NCI-H2171 (cell line): ENCODE results near the gene OR4D2.
"Not testable (repeated sequence)": the region's sequence is repeated elsewhere in the genome, so short reads cannot be mapped to it uniquely, and the experiment has no call there.

ENCODE experiments used
- DNase-seq: peaks from one replicate; lab custom pipeline; 2025; lab: John Stamatoyannopoulos, UW

OR4D2 gene

DNA sequence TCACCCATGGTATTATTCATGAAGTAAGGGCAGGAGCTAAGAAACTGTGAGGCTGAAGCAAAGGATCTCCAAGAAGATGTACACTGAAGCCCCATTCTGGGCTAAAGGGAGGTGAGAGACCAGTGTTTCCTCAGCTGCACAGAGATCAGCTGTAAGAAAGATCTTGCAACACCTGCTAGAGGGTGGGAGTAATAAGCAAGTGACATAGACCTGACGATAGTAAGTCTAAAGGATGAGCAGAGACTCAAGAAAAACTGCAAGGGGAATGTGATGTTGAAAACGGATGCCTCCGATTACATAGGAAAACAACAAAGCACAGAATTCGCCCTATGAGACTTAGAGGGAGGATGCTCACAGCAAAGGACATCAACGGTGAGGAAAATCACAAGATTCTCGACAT, at the start of gene OR4D2:
TSS of gene OR4D2 (plus strand) at position 301 of the 400 bp plus-strand sequence. CDS start 2,674 bp downstream, outside the sequence.
- no peak for DNase-seq

- DNase-seq: no peak
Observed at GRCh38 chr17:58117382-58117781, 49.4 kb upstream of the OR4D2 start.

DNA sequence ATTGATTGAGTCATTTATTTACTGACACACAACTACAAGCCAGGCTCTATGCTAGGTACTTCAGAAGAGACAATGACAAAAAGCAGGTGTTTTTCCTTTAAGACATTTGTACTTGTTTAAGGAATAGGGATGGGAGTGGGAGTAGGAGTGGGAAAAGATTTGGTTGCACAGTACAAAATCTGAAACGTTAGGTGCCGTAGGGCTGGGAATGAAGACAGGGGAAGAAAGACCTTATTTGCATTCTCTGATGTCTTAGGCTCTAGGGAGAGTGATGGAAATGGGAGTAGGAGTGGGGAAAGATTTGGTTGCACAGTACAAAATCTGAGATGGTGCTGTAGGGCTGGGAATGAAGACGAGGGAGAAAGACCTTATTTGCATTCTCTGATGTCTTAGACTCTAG, 47.3 kb upstream of the OR4D2 start:
- no peak for DNase-seq

DNA sequence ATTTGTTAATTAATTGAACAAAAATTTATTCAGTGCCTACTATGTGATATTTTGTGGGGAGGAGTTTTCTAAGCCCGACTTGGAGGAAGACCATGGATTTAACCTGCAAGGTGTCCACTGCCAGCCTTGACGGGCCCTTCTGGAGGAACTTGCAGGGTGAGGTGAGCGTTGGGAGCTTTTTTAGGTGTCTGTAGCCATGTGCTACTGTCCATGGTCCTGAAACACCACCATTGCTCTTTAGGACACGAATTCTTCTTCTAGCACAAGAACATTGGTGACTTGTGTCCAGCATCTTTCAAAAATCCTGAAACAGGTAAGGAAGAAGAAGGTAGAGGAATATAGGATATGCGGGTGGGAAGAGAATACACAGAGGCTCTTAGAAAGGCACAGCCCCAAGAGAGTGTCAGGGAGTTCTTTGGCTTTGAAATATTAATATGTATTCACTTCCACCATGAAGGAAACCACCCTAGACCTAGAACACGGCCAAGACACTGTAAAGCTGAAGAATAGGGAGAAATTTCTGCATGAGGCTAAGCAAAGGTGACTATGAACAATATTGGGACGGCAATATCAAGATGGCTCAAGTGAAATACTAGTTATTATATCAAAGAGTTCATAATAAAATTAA, 46.5 kb upstream of the OR4D2 start:
- no peak for DNase-seq

GRCh38 chr17:58121925-58122324, 44.9 kb upstream of the OR4D2 start:
- DNase-seq: peak; percentile 63

DNA sequence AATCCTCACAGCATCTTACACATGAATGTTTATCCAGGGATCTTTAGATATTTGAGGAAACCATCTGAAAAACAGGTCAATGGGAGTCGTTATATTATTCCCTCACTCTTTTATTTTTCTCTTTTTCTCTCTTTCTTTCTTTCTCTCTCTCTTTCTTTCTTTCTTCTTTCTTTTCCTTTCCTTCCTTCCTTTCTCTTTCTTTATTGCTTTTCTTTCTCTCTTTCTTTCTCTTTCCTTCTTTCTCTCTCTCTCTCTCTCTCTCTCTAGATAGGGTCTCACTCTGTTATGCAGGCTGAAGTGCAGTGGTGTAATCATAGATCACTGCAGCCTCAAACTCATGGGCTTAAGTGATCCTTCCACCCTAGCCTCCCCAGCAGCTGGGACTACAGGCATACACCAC, 38.9 kb upstream of the OR4D2 start:
- no peak for DNase-seq

DNA sequence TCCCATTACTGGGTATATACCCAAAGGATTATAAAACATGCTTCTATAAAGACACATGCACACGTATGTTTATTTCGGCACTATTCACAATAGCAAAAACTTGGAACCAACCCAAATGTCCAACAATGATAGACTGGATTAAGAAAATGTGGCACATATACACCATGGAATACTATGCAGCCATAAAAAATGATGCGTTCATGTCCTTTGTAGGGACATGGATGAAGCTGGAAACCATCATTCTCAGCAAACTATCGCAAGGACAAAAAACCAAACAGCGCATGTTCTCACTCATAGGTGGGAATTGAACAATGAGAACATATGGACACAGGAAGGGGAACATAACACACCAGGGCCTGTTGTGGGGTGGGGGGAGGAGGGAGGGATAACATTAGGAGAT, 34.1 kb upstream of the OR4D2 start:
- DNase-seq: not testable (repeated sequence)

GRCh38 chr17:58136669-58137279, 30.0 kb upstream of the OR4D2 start:
- DNase-seq: no peak

DNA sequence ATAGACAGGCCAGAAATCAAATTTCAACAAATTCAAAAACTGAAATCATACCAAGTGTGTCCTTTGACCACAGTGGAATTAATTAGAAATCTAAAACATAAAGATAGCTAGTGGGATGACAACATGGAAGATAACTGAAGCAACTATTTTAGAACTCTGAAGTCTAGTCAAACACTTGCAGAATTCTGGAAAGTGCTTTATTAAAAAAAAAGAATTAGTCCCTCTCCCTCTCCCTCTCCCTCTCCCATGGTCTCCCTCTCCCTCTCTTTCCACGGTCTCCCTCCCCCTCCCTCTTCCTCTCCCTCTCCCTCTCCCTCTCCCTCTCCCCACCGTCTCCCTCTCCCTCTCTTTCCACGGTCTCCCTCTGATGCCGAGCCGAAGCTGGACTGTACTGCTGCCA, 25.3 kb upstream of the OR4D2 start:
- no peak for DNase-seq

DNA sequence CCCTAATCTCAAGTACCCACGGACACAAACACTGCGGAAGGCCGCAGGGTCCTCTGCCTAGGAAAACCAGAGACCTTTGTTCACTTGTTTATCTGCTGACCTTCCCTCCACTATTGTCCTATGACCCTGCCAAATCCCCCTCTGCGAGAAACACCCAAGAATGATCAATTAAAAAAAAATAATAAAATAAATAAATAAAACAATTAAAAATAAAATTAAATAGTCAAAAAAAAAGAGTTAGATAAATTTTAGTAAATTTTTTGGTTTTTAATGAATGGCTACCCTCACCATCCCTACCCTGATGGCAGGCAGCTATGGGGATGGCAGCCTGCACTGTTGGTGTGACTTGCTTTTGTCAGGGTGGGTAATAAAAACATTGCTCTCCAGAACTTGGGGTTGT, 23.4 kb upstream of the OR4D2 start:
- DNase-seq: not testable (repeated sequence)

DNA sequence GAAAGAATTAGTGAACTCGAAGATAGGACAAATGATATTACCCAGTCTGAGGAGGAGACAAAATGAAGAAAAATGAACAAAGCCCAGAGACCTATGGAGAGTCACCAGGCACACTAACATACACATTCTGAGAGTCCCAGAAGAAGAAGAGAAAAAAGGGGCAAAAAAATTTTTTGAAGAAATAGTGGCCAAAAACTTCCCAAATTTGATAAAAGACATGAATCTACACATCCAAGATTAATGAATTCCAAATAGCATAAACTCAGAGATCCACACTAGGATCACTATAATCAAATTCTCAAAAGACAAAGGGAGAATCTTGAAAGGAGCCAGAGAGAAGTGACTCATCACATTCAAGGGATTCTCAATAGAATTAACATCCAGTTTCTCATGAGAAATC, 22.0 kb upstream of the OR4D2 start:
- DNase-seq: no peak

- DNase-seq: no peak
Observed at GRCh38 chr17:58147930-58148434, 18.8 kb upstream of the OR4D2 start, which contains the start of gene OR4D1. Gene OR4D1, plus strand, starts transcription at chr17:58148384. Its CDS starts 6,770 bp downstream, at chr17:58155154.

DNA sequence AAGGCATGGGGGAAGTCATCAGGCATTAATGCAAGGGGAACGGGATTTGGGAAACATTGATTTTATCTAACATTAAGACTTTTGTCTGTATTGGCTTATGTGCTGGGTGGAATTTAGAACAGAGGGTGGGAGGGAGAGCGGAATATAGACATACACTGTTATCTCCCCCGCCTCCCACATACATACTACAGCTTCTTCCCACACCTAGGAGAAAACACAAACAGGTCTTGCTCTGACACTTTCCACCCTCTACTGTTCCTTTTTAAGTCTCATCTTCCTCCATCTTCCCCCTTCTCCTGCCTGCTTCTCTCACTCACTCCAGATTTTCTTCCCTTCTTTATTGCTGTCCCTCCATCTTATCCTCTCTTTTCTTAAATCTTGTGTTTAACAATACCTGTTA, 18.2 kb upstream of the OR4D2 start:
- DNase-seq: no peak

DNA sequence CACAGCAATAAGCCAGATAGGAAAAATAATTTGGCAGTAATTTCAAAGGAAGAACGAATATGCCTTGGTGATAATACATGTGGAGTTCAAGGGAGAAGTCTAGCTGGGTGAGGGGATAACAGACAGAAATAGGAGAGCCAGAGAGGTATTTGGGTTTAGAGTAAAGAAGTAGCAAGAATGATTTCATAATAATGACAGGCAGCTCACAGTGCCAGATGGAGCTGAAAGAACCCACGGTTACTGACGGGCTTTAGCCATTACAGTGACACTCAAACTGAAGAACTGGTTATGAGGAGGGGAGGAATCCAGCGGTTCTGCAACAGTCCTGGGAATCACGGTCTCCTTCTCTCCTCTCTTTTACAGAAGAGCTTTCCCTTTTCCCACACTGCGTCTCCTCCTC, 16.4 kb upstream of the OR4D2 start:
- DNase-seq: no peak

DNA sequence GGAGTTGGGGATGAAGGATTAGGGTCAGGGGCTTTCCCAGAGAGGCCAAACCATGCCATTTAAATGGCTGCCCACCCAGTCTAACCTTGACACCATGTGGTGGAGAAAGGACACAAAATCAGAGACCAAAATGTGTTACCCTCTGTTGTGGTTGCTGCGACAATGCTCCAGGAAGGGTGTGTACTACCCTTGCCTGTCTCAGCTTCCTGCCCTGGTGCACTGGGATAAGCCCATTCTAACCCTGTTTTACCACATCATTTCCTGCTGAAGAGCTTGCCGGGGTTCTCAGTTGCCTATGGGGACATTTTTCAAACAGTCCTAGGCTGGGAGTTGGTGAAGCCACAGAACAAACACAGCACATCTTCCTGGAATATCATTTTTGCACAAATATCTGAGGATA, 13.7 kb upstream of the OR4D2 start:
- DNase-seq: no peak

- DNase-seq: no peak
Observed at GRCh38 chr17:58153671-58154070, 13.1 kb upstream of the OR4D2 start.

- peak; percentile 40 for DNase-seq
Observed at GRCh38 chr17:58156839-58157803, 9.7 kb upstream of the OR4D2 start.

- DNase-seq: no peak
Observed at GRCh38 chr17:58158181-58158580, 8.6 kb upstream of the OR4D2 start.

DNA sequence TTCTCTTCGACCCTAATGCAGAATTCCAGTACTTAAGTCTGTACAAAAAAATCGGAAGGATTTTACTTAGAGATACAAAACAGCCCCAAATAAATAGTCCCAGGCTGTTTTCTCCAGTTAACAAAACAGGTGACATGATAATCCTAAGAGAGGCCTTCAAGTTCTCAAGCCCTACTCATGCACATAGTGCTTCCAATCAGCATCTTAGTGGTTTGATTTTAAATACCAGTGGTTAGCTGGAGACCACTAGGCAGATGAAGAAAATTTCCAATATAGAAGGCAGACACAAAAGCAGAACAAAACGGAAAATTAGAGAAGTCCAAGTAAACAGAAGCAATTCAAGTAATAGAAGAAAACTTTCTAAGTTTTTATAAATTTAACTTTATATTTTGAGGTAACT, 5.2 kb upstream of the OR4D2 start:
- no peak for DNase-seq

GRCh38 chr17:58165981-58166380, 801 bp upstream of the OR4D2 start:
- DNase-seq: no peak

- DNase-seq: no peak
Observed at GRCh38 chr17:58170622-58171021, 3.8 kb downstream of the OR4D2 start.

DNA sequence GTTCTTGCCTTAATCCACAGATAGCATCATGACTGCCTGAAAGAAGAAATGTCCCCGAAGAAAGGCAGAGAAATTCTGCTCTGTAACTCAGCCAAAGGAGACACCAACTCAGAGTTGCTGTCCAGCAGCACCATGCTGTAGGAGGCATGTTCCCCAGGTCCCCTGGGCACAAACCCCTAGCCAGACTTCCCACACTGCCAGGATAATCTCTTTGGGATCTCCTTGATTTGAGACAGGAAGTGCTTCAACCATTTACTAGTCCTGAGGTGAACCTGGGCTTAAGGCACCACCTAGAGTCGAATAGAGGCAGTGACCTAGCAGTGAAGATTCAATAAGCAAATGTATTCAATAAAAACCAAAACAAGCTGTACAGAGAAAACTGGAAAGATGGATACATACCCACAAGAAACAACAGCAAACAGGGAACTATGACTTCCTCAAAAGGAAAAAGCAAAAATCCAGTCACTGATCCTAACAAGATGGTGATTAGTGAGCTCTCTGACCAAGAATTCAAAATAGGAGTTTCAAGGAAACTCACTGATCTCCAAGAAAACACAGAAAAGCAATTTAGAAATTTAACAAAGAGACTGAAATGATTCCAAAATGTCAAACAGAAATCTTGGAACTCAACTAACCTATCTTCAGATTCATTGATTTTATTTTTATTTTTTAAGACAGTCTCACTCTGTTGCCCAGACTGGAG, 5.7 kb downstream of the OR4D2 start:
- DNase-seq: no peak
